GM12878 (cell line): ENCODE data around the gene PAQR5. TPM values are rescaled to one million over a fixed set of nuclear protein-coding genes. Genes with fewer than 3 reads are reported as not detected.

ENCODE experiments used
- ATAC-seq: fragments of 200-7000 bp; cut with Tn5 transposase; 3 replicates; pipeline ENCODE4 v1.9.1; 2020; ENCODE audit warnings: mild to moderate bottlenecking, moderate library complexity
- BruUV-seq: library from RNA; stranded (reverse); fragments of 400-500 nt; replicated peaks from 2 replicates; lab custom pipeline; 2021; lab: Mats Ljungman, UMichigan
- CTCF ChIA-PET: fragments of 300-600 bp; sonication (Branson Sonifier 250); formaldehyde crosslinking; extraction: SDS; loops from one replicate; lab custom pipeline; 2021; ENCODE audit warnings: inconsistent platforms; lab: Yijun Ruan, JAX
- POLR2A ChIA-PET: fragments of 350-600 bp; formaldehyde crosslinking; extraction: SDS; loops from one replicate; lab custom pipeline; 2021; ENCODE audit warnings: inconsistent platforms; lab: Charles Lee
- RAD21 ChIA-PET: fragments of 300-600 bp; sonication (Branson Sonifier 250); formaldehyde crosslinking; loops from one replicate; lab custom pipeline; 2023; ENCODE audit warnings: antibody characterized with exemption; ENCODE audit not compliant: unreplicated experiment; lab: Charles Lee
- SMC1A ChIA-PET: fragments of 300-600 bp; sonication (Branson Sonifier 250); formaldehyde crosslinking; loops from one replicate; lab custom pipeline; 2023; ENCODE audit not compliant: unreplicated experiment, uncharacterized antibody; lab: Charles Lee
- DNase-seq: peaks from one replicate; pipeline ENCODE4 v3.0.0-alpha.2; 2011; ENCODE audit warnings: low read depth, low spot score
- FAIRE-seq: peaks from 3 replicates; lab custom pipeline; 2011; peaks lifted over from hg19 to GRCh38; lab: Jason Lieb, UNC
- H2AFZ ChIP-seq: 2 replicates; pipeline ENCODE4 v1.6.0; 2011; ENCODE audit warnings: low read depth, low read length, control low read depth; ENCODE audit not compliant: control insufficient read depth
- H3K27ac ChIP-seq: 2 replicates; pipeline ENCODE4 v1.5.1; 2011; ENCODE audit warnings: control low read depth; ENCODE audit not compliant: control insufficient read depth, insufficient read depth
- H3K27me3 ChIP-seq, 2 experiments: replicated peaks in 1 of 2; 2 replicates each; pipeline versions ENCODE4 v1.6.0 to v1.6.1; 2011; ENCODE audit warnings: low read length in 1 of 2; ENCODE audit not compliant: control insufficient read depth in 2 of 2, insufficient read depth in 2 of 2
- H3K36me3 ChIP-seq, 2 experiments: 2 replicates each; pipeline ENCODE4 v1.5.1; 2011; ENCODE audit warnings: low read length in 1 of 2; ENCODE audit not compliant: control insufficient read depth in 2 of 2, insufficient read depth in 2 of 2
- H3K4me1 ChIP-seq: 2 replicates; pipeline ENCODE4 v1.6.1; 2011; ENCODE audit warnings: mild to moderate bottlenecking, low read length, moderate library complexity, mixed read lengths; ENCODE audit not compliant: control insufficient read depth, insufficient read depth
- H3K4me2 ChIP-seq: 2 replicates; pipeline ENCODE4 v1.6.0; 2011; ENCODE audit warnings: control low read depth; ENCODE audit not compliant: control insufficient read depth, insufficient read depth
- H3K4me3 ChIP-seq: fragments of 200-600 bp; sonication (generic); 2 replicates; pipeline ENCODE4 v1.5.1; 2016
- H3K79me2 ChIP-seq: 2 replicates; pipeline ENCODE4 v1.6.0; 2011; ENCODE audit warnings: low read length; ENCODE audit not compliant: control insufficient read depth, insufficient read depth
- H3K9ac ChIP-seq: 2 replicates; pipeline ENCODE4 v1.8.0; 2011; ENCODE audit warnings: low read length, control low read depth, mixed read lengths; ENCODE audit not compliant: control insufficient read depth, insufficient read depth
- H3K9me3 ChIP-seq: replicated peaks from 3 replicates; pipeline ENCODE4 v1.5.1; 2011; ENCODE audit warnings: mild to moderate bottlenecking, low read length; ENCODE audit not compliant: control insufficient read depth, insufficient read depth
- H4K20me1 ChIP-seq: 2 replicates; pipeline ENCODE4 v1.6.0; 2011; ENCODE audit not compliant: control insufficient read depth, insufficient read depth
- BHLHE40 ChIP-seq, 2 experiments: fragments of 450-650 bp in 1 of 2; IDR thresholded peaks; 2 replicates each; pipeline ENCODE4 v1.6.1; 2011 to 2017; ENCODE audit warnings: low read depth in 2 of 2, borderline replicate concordance in 1 of 2, improper control_type of control experiment in 1 of 2, low read length in 1 of 2, mild to moderate bottlenecking in 1 of 2
- BMI1 ChIP-seq: fragments of 450-650 bp; IDR thresholded peaks from 2 replicates; pipeline ENCODE4 v1.6.1; 2016; ENCODE audit warnings: mild to moderate bottlenecking, moderate library complexity, borderline replicate concordance
- EGR1 ChIP-seq, 2 experiments: IDR thresholded peaks; 1 replicate in 1 of 2; 2 replicates in 1 of 2; pipeline ENCODE4 v1.6.1; 2011 to 2012; ENCODE audit warnings: low read depth in 2 of 2, low read length in 2 of 2, borderline replicate concordance in 1 of 2, mild to moderate bottlenecking in 1 of 2, moderate library complexity in 1 of 2
- FOS ChIP-seq: IDR thresholded peaks from 3 replicates; pipeline ENCODE4 v1.6.1; 2011; ENCODE audit warnings: borderline replicate concordance; ENCODE audit not compliant: insufficient read length; ENCODE audit errors: extremely low read depth
- NFXL1 ChIP-seq: fragments of 450-650 bp; IDR thresholded peaks from 2 replicates; pipeline ENCODE4 v1.6.1; 2017; ENCODE audit warnings: antibody characterized with exemption, mild to moderate bottlenecking, borderline replicate concordance
- RBBP5 ChIP-seq: fragments of 200-600 bp; sonication (generic); conservative IDR thresholded peaks from 2 replicates; pipeline ENCODE4 v1.6.1; 2016
- TCF12 ChIP-seq: IDR thresholded peaks from 2 replicates; pipeline ENCODE4 v1.6.1; 2011; ENCODE audit warnings: low read depth, mild to moderate bottlenecking, low read length
- ZNF217 ChIP-seq: fragments of 450-650 bp; IDR thresholded peaks from 2 replicates; pipeline ENCODE4 v1.6.1; 2017; ENCODE audit warnings: antibody characterized with exemption, mild to moderate bottlenecking
- ZNF592 ChIP-seq: fragments of 450-650 bp; IDR thresholded peaks from 2 replicates; pipeline ENCODE4 v1.6.1; 2017; ENCODE audit warnings: mild to moderate bottlenecking, moderate library complexity
- WGBS: methylation state at CpG from one replicate; pipeline ENCODE4 v1.1.6; 2016; ENCODE audit warnings: low lambda C conversion rate; ENCODE audit not compliant: insufficient replicate concordance, insufficient coverage; ENCODE audit errors: missing lambda C conversion rate; 5-methylcytosine and 5-hydroxymethylcytosine counted together
- in situ Hi-C: fragments of 300-500 bp; cut with MboI; formaldehyde crosslinking; loops from 9 replicates; pipeline ENCODE4 v1.14.3; 2018; ENCODE audit warnings: mixed read lengths
- intact Hi-C: fragments of 100-400 bp; cut with micrococcal nuclease; formaldehyde crosslinking; loops from one replicate; pipeline ENCODE4 v1.14.2; 2022; ENCODE audit not compliant: unreplicated experiment
- polyA plus RNA-seq, 11 experiments: library from polyadenylated mRNA; depleted of rRNA in 4 of 11; unstranded in 6 of 11; stranded (reverse) in 5 of 11; fragments of >200 nt; fragmentation: Nextera tagmentation in 4 of 11; fragmentation: Illumina TruSeq in 1 of 11; extraction: Ambion mirVana in 4 of 11; extraction: Trizol in 1 of 11; gene quantifications; 1 replicate in 1 of 11; 2 replicates in 10 of 11; pipeline versions ENCODE4 v1.2.1 to v1.2.3, GENCODE V29; 2011 to 2016; ENCODE audit warnings: inconsistent platforms in 2 of 11, missing spikeins in 2 of 11, low read depth in 1 of 11
- total RNA-seq, 4 experiments: library from RNA; depleted of rRNA in 3 of 4; stranded (reverse); fragments of >200 nt in 3 of 4; fragmentation: Illumina TruSeq in 1 of 4; extraction: Trizol in 1 of 4; gene quantifications; 2 replicates each; pipeline versions ENCODE4 v1.2.1 to v1.2.3, GENCODE V29; 2013 to 2021

PAQR5 gene
- total and polyA plus RNA-seq, 10 of the 15 experiments (the other 5 are each of a cell fraction or from before 2014, with no cell fraction given): 0.02 to 0.03 TPM; not detected in 8

- ChIA-PET POLR2A (no interaction called here), RAD21 (interaction anchor here (5.4 kb wide), 1 partner anchor 37 kb away, joined by 23 read pairs; the partner anchor contains the start of gene RPLP1), CTCF (interaction anchor here (0.6 to 2.6 kb wide), 4 partner anchors 21 to 50 kb away, joined by 3 to 15 read pairs (median 3); no protein-coding TSS in a partner anchor), SMC1A (no interaction called here)
- FAIRE-seq (no peak), DNase-seq (no peak), ATAC-seq (no peak)
- peak overlapping the region; percentile 86 for H3K9ac ChIP-seq
- TF ChIP-seq BHLHE40 (IDR thresholded peaks at IDR 0.05; ENCODE audit: borderline replicate concordance in 1 of 2, low read depth in 2 of 2, low read length in 1 of 2) (no peak), ZNF217 (no peak), ZNF592 (no peak), TCF12 (no peak), NFXL1 (no peak), RBBP5 (no peak), EGR1 (IDR thresholded peaks at IDR 0.05; ENCODE audit: borderline replicate concordance in 1 of 2, low read depth in 2 of 2, low read length in 2 of 2) (no peak), BMI1 (no peak), FOS (no peak)
- intact Hi-C loops: no loop called here
- 15% methylated on average over 3 of the region's 3 CpGs for WGBS
- peak overlapping the region; percentile 9; the same call in 1 of the 2 replicates for H3K27ac ChIP-seq
- peak overlapping the region; percentile 2 for H2AFZ ChIP-seq
- no peaks in the 10 kb centered on the region for H3K27me3 ChIP-seq
- H3K4me1 ChIP-seq: peaks cover 14% of the 10 kb centered on the region
- H3K36me3 ChIP-seq: peaks cover 0 to 10% of the 10 kb centered on the region in 2 experiments; a peak in 3 of 4 replicates
- peak overlapping the region; percentile 92 for H3K4me3 ChIP-seq
- BruUV-seq: TSS peak; percentile 70
- H4K20me1 ChIP-seq: no peaks in the 10 kb centered on the region
- in situ Hi-C loops: no loop called here
- peak overlapping the region; percentile 89 for H3K4me2 ChIP-seq
- H3K79me2 ChIP-seq: peaks cover 37% of the 10 kb centered on the region
- no peaks in the 10 kb centered on the region for H3K9me3 ChIP-seq
Observed at GRCh38 chr15:69415381-69415780, 116.7 kb downstream of the PAQR5 start.
